ENCODE data around the gene SQSTM1. TPM values are rescaled to one million over a fixed set of nuclear protein-coding genes. Genes with fewer than 3 reads are reported as not detected.

Gene SQSTM1
- total RNA-seq (79.3 TPM), polyA plus RNA-seq (426 TPM)

DNA sequence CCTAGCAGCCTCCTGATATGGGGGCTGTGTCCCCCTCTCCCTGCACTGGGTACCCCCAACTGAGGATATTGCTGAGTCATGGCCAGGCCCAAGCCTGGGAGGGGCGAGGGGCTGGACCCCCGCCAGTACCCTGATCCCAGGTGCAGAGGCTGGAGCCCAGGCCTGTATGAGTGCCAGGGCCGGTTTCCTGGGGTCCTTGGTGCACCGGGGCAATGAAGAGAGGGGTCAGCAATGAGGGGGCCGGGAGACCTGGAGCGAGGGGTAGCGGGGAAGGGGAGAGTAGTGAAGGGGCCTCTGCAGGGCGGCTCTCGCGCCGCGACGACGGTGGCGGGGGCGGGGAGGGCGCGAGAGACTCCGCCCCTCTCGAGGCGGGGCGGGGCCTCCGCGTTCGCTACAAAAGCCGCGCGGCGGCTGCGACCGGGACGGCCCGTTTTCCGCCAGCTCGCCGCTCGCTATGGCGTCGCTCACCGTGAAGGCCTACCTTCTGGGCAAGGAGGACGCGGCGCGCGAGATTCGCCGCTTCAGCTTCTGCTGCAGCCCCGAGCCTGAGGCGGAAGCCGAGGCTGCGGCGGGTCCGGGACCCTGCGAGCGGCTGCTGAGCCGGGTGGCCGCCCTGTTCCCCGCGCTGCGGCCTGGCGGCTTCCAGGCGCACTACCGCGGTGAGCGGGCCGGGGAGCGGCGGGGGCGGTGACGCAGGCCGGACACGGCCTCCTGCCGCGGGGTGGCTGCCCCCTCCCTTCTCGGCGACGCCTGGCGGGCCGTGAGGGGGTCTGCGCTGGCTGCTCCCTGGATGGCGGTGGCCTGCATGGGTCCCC lies at the start of gene SQSTM1:
TSS of gene SQSTM1 (plus strand) at position 423 of the 815 bp plus-strand sequence. CDS start at position 455, 32 bp downstream.
- Histone ChIP-seq H3K27ac (ENCODE audit: low read depth) (peak within 1 kb of the TSS; percentile 99), H3K4me3 (ENCODE audit: low read depth, low read length) (peak within 1 kb of the TSS; percentile 87), H3K4me1 (ENCODE audit: insufficient read depth) (no peaks in the 10 kb centered on the region), H3K36me3 (ENCODE audit: insufficient read depth) (no peaks in the 10 kb centered on the region)
- no peak for DNase-seq (ENCODE audit: extremely low spot score)
- WGBS: under 1% methylated on average over 80 of the region's 81 CpGs

DNA sequence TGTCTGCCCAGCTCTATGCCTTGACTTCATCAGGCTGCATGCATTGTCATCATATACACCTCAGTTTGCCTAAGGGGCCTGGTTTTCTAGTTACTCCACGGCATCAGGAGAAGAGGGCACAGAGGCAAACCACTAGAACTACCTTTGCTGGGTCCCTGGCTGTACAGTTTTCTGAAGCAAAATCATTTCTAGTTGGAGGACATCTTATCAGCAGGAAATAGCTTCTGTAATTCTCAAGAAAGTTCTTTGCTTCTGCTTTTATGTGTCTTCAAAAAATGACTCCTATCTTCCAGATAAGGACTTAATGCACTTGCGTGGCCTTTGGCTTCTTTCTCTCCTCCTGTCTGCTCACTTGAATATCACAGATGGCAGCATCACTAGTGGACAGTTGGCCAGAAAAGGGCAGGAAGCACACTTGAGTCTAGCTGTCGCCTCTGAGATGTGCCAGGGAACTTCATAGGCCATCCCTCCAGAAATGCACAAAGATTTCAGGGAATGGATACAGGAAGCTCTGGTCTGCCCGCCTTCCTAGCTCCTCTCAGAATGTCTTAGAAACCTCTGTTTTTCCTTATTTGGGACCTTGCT lies 49.3 kb upstream of the SQSTM1 start:
- no peaks in the 10 kb centered on the region for H3K4me1 ChIP-seq (ENCODE audit: insufficient read depth)
- no peak overlapping the region for H3K4me3 ChIP-seq (ENCODE audit: low read depth, low read length)
- peaks cover 10% of the 10 kb centered on the region for H3K36me3 ChIP-seq (ENCODE audit: insufficient read depth)
- H3K27ac ChIP-seq (ENCODE audit: low read depth): no peak overlapping the region
- WGBS: 86% methylated on average over 4 of the region's 4 CpGs
- DNase-seq (ENCODE audit: extremely low spot score): no peak

DNA sequence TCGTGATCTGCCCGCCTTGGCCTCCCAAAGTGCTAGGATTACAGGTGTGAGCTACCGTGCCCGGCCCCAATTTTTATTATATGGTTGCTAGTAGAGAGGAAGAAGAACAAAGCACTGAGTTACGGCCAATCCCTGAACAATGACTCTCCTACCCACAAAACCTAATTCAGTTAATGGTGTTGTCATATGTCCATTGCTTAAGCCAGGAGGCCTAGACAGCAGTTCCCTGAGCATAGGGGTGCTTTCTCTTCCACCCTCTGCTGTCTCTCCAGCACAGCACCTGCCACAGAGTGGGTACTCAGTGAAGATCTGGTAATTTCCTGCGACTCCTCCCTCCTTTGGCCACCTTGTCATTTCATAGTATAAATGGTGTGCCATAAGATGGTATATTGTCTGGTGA lies 48.4 kb upstream of the SQSTM1 start:
- no peak for DNase-seq (ENCODE audit: extremely low spot score)
- Histone ChIP-seq H3K4me3 (ENCODE audit: low read depth, low read length) (no peak overlapping the region), H3K36me3 (ENCODE audit: insufficient read depth) (peaks cover 12% of the 10 kb centered on the region), H3K4me1 (ENCODE audit: insufficient read depth) (no peaks in the 10 kb centered on the region), H3K27ac (ENCODE audit: low read depth) (no peak overlapping the region)
- 94% methylated on average over 6 of the region's 6 CpGs for WGBS

DNA sequence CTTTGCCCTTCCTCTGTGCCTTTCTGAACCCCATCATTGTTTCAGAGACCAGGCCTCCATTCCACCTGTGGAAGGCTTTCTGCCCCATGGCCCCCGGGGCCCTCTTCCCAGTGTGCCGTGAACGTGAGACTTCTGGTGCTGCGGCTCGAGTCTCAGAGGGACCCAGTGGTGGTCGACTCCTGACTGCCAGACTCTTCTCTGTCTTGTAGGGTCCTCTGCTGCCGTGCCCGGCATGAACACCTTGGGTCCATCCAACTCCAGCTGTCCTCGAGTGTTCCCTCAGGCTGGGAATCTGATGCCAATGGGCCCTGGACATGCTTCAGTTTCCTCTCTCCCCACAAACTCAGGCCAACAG lies 47.0 kb upstream of the SQSTM1 start:
- DNase-seq (ENCODE audit: extremely low spot score): no peak
- Histone ChIP-seq H3K27ac (ENCODE audit: low read depth) (no peak overlapping the region), H3K4me1 (ENCODE audit: insufficient read depth) (no peaks in the 10 kb centered on the region), H3K36me3 (ENCODE audit: insufficient read depth) (peaks cover 16% of the 10 kb centered on the region), H3K4me3 (ENCODE audit: low read depth, low read length) (no peak overlapping the region)
- WGBS: 94% methylated on average over 9 of the region's 9 CpGs

- DNase-seq (ENCODE audit: extremely low spot score): no peak
- H3K27ac ChIP-seq (ENCODE audit: low read depth): no peak overlapping the region
- WGBS: 96% methylated on average over 12 of the region's 12 CpGs
- peaks cover 14% of the 10 kb centered on the region for H3K36me3 ChIP-seq (ENCODE audit: insufficient read depth)
- H3K4me3 ChIP-seq (ENCODE audit: low read depth, low read length): no peak overlapping the region
- no peaks in the 10 kb centered on the region for H3K4me1 ChIP-seq (ENCODE audit: insufficient read depth)
Observed at GRCh38 chr5:179774442-179774841, 46.3 kb upstream of the SQSTM1 start.

- DNase-seq (ENCODE audit: extremely low spot score): no peak
- H3K4me3 ChIP-seq (ENCODE audit: low read depth, low read length): no peak overlapping the region
- 88% methylated on average over 11 of the region's 11 CpGs for WGBS
- no peak overlapping the region for H3K27ac ChIP-seq (ENCODE audit: low read depth)
- H3K36me3 ChIP-seq (ENCODE audit: insufficient read depth): peaks cover 10% of the 10 kb centered on the region
- no peaks in the 10 kb centered on the region for H3K4me1 ChIP-seq (ENCODE audit: insufficient read depth)
Observed at GRCh38 chr5:179776411-179776938, 44.2 kb upstream of the SQSTM1 start.

- DNase-seq (ENCODE audit: extremely low spot score): no peak
- no peak overlapping the region for H3K27ac ChIP-seq (ENCODE audit: low read depth)
- H3K4me1 ChIP-seq (ENCODE audit: insufficient read depth): no peaks in the 10 kb centered on the region
- peaks cover 8% of the 10 kb centered on the region for H3K36me3 ChIP-seq (ENCODE audit: insufficient read depth)
- WGBS: 90% methylated on average over 10 of the region's 10 CpGs
- H3K4me3 ChIP-seq (ENCODE audit: low read depth, low read length): no peak overlapping the region
Observed at GRCh38 chr5:179777456-179777855, 43.2 kb upstream of the SQSTM1 start.

DNA sequence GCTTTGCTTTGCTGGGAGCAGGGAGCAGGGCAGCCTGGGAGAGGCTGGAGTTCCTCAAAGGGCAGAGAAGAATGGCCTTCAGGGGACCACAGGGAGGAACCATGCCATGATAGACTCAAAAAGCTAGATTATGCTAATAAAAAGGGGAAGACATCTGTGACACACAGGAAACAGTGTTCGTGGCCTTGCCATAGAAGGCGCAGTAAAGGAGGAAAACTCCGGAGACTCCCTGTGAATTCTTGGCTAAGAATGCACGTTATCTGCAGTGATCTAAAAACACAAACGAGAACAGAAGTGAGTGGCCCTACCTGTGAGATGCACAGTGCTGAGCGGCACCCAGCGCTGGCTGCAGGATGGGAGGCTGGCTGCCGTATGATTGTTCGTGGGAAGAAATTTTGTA lies 42.8 kb upstream of the SQSTM1 start:
- Histone ChIP-seq H3K27ac (ENCODE audit: low read depth) (no peak overlapping the region), H3K4me3 (ENCODE audit: low read depth, low read length) (no peak overlapping the region), H3K36me3 (ENCODE audit: insufficient read depth) (peaks cover 8% of the 10 kb centered on the region), H3K4me1 (ENCODE audit: insufficient read depth) (no peaks in the 10 kb centered on the region)
- DNase-seq (ENCODE audit: extremely low spot score): no peak
- 74% methylated on average over 9 of the region's 9 CpGs for WGBS

DNA sequence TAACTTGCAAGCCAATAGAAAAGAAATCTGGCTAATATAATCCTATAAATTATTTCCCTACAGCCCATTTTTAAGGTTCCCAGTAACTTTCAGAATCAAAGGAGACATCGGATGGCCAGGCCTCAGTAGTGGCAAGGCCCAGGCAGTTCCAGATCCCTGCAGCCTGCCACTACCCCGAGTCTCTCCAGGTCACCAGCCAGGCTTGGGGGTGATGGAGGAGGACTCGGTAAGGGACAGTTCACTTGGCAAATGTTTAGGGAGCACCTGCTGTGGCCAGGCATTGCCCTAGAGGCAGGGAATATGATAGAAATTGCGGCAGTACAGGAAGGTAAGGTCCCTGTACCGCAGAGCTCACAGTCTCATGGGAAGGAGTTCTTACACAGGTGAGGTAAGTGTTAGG lies 42.1 kb upstream of the SQSTM1 start:
- no peak overlapping the region for H3K4me3 ChIP-seq (ENCODE audit: low read depth, low read length)
- no peak for DNase-seq (ENCODE audit: extremely low spot score)
- no peak overlapping the region for H3K27ac ChIP-seq (ENCODE audit: low read depth)
- WGBS: 91% methylated on average over 5 of the region's 5 CpGs
- H3K4me1 ChIP-seq (ENCODE audit: insufficient read depth): no peaks in the 10 kb centered on the region
- H3K36me3 ChIP-seq (ENCODE audit: insufficient read depth): peaks cover 6% of the 10 kb centered on the region

GRCh38 chr5:179779826-179780225 lies 40.9 kb upstream of the SQSTM1 start:
- WGBS: 96% methylated on average over 4 of the region's 4 CpGs
- no peak overlapping the region for H3K27ac ChIP-seq (ENCODE audit: low read depth)
- H3K4me1 ChIP-seq (ENCODE audit: insufficient read depth): no peaks in the 10 kb centered on the region
- no peak for DNase-seq (ENCODE audit: extremely low spot score)
- H3K4me3 ChIP-seq (ENCODE audit: low read depth, low read length): no peak overlapping the region
- H3K36me3 ChIP-seq (ENCODE audit: insufficient read depth): peaks cover 6% of the 10 kb centered on the region

DNA sequence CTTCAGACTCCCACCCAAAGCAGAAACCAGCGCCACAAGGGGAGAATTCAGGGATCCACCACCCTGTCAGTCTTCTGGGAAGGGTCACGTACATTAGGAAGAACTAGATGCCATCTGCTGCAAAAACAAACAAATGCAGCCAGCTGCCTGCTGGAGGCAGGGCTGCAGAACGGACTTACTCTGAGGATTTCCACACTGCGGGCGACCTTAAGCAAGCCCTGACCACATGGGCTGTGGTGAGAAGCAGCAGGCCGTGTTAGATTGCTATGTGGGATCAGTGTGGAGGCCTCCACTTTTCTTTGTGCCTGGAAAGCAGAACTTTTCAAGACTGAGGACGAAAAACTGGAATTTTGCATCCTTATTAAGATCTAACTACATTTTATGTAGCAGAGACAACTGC lies 40.3 kb upstream of the SQSTM1 start:
- no peak for DNase-seq (ENCODE audit: extremely low spot score)
- Histone ChIP-seq H3K27ac (ENCODE audit: low read depth) (no peak overlapping the region), H3K36me3 (ENCODE audit: insufficient read depth) (peaks cover 6% of the 10 kb centered on the region), H3K4me3 (ENCODE audit: low read depth, low read length) (no peak overlapping the region), H3K4me1 (ENCODE audit: insufficient read depth) (no peaks in the 10 kb centered on the region)
- 83% methylated on average over 7 of the region's 7 CpGs for WGBS

DNA sequence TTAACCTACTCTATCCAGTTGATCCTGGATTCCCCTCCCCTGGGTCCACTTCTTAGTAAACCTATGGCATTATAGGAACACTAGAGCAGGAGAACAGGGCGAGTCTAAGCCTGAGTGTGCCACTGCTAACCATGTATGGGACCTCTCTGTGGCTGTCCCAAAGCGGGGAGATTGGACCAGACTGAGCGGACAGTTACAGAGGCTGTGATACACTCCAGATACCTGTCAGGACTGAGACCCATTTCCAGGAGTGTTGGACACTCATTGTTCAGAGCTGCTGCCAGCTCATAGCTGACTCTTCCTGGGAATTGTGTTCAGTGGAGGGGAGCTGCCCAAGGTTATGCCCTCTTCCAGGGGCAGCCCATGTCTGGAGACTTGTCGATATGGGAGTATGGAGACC lies 38.9 kb upstream of the SQSTM1 start:
- Histone ChIP-seq H3K36me3 (ENCODE audit: insufficient read depth) (peaks cover 4% of the 10 kb centered on the region), H3K4me1 (ENCODE audit: insufficient read depth) (no peaks in the 10 kb centered on the region), H3K4me3 (ENCODE audit: low read depth, low read length) (no peak overlapping the region), H3K27ac (ENCODE audit: low read depth) (no peak overlapping the region)
- DNase-seq (ENCODE audit: extremely low spot score): no peak
- WGBS: 83% methylated on average over 4 of the region's 4 CpGs

DNA sequence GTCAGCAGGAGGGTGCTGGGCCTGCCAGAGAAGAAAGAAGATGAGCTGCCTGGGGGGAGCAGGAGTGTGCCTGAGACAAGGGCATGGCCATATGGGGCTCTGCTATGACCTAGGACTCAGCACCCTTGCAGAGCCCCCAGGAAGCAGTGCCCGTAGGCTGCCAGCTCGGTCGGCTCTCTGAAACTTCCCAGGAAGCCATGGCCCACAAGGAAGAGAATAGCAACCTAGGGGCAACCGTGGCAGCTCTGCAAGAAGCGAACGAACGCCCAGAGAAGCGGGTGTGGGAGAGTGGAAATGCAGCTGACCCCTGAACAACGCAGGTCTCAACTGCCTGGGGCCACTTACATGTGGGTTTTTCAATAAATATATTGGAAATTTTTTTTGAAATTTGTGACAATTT lies 37.6 kb upstream of the SQSTM1 start:
- 96% methylated on average over 9 of the region's 9 CpGs for WGBS
- no peak for DNase-seq (ENCODE audit: extremely low spot score)
- Histone ChIP-seq H3K27ac (ENCODE audit: low read depth) (no peak overlapping the region), H3K4me3 (ENCODE audit: low read depth, low read length) (no peak overlapping the region), H3K36me3 (ENCODE audit: insufficient read depth) (no peaks in the 10 kb centered on the region), H3K4me1 (ENCODE audit: insufficient read depth) (no peaks in the 10 kb centered on the region)

GRCh38 chr5:179786861-179787260 lies 33.8 kb upstream of the SQSTM1 start:
- no peak overlapping the region for H3K27ac ChIP-seq (ENCODE audit: low read depth)
- H3K36me3 ChIP-seq (ENCODE audit: insufficient read depth): no peaks in the 10 kb centered on the region
- H3K4me3 ChIP-seq (ENCODE audit: low read depth, low read length): no peak overlapping the region
- H3K4me1 ChIP-seq (ENCODE audit: insufficient read depth): no peaks in the 10 kb centered on the region
- 85% methylated on average over 12 of the region's 12 CpGs for WGBS
- no peak for DNase-seq (ENCODE audit: extremely low spot score)

Data from urinary bladder (tissue), 4 donors.